DMS114 treated with DMSO at 0.1 percent for 48 hours (cell line): Measurements from ENCODE around the gene SMPD3.

Experiments
- DNase-seq: peaks from one replicate; lab custom pipeline; 2025; ENCODE audit not compliant: unreplicated experiment; lab: John Stamatoyannopoulos, UW

SMPD3 gene

DNA sequence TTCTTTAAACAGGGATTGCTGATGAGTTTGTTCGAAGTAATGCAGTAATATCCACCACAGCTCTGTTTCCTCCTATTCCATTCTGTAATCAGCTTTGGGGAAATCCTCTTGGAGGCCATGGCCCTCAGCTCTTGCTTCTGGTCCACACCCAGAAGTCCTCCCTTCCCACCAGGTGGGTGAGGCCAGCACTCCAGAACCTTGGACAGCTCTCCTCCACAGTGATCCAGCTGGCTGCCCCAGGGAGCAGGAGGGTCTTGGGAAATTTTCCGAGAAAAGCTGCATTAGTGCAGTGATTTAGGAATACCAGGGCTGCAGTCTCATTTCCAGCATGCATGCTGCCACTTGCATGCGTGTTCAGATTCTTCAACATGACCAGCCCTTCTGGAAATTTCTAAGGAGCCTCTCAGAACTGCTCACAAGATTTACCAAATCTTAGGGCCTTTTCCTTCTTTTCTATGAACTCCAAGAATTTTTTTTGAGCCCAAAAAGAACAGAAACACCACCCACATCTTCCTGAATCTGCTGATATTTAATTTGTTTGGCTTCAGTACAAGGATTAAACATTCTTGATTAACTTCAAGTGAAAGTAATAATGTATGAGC, 4.2 kb downstream of the SMPD3 start:
- no peak for DNase-seq

DNA sequence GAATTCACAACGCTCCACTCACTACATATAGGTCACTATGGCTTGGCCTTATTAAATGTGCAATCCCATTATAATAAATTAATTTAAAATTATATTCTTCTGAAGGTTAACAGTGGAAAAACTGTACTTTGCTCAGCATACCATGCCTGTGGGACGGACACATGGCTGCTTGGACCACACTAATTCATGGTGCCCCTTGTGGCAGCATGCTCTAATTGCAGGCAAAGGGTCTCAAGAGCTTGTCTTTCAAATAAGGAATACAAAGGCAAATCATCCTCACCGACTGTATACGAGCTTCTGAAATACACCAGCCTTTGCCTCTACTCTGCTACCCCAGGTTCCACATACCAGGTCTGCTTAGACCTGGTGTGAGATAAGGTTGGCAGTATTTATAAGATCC, 11.7 kb downstream of the SMPD3 start:
- no peak for DNase-seq

DNA sequence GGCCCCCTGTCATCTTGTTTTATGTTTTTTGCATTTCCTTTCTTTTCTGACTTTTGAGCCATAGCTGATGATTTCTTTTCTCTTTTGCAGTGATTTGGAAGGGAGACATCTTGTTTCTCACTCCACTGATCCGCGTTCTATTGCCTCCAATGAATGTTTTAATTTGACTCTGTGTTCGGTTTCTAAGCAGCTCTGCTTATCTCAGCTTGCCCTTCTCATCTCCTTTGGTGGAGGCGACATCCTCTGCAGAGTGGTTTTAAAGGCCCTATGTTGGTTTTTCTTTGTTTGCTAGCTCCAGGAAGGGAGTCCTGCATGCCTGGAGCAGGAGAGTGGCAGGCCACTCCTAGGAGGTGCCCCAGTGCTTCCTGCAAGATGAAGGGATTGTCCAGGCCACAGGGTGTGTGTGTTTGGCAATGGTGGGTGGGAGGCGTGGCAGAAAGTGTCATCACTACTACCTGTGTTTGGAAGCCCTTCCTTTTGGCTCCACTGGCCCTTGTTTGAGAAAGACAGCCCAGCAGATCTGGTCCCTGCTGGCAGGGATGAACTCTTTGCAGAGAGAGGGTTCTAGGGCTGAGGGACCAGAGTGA, 13.6 kb downstream of the SMPD3 start:
- DNase-seq: no peak

DNA sequence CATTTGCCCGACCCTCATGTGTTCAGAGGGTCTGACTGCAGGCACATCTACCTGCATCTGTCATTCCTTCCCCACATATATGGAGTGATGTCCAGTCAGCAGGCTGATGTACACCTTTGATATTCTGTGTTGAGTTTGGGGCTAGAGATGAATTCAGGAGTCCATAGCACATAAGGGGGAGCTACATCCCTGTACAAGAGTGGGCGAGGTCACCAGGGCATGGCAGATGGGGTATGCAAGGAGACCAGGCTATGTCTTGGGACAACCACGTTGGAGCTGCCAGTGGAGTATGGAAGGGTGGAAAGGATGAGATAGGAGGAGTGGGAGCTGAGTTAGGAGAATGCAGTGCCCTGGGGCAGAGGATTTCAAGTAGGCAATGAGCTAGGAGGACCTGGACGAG, 15.0 kb downstream of the SMPD3 start:
- DNase-seq: no peak

DNA sequence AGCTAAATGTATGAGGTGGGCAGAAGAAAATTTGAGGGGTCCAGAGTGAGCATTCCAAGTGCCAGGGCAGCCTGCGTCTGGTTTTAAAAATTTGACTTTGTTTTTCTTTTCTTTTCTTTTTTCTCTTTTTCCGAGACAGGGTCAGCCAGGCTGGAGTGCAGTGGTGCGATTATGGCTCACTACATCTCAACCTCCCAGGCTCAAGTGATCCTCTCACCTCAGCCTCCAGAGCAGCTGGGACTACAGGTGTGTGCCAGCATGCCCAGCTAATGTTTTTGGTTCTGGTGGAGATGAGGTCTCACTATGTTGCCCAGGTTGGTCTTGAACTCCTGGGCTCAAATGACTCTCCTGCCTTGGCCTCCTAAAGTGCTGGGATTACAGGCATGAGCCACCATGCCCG, 15.6 kb downstream of the SMPD3 start:
- DNase-seq: no peak

DNA sequence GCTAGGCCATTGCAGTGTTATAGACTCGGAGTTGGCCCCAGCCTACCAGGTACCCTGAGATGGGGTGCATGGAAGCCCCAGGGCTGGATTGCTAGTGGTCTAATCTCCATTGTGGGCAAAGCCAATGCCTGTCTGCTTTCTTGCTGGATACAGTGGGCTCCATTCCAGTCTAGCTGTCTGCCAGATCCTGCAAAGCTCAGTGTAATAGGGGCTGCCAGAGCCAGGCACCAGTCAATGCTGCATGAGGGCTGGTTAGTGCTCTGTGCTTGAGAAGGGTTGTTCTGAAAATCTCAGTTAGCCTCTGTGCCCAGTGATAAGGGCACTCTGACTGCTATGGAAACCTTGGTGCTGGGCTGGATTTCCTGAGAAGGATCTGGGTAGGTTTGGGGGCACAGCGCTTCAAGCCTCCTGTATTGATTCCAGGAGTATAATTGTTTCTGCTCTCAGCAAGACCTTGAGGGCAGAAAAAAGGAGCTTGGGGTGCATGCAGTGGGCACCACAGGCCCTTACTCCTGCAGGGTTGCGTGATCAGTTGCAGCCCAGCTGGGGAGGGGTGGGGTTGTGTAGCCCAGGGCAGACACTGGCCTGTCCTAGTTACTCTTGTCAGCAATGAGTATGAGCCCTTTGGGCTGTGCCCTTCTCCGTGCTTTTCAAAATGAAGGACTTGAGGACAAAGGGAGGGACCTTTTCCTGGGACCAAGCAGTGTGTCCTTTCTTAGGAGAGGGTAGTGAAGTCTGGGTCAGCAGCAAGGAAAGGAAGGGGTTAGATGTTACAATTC, 19.0 kb downstream of the SMPD3 start:
- DNase-seq: no peak

DNA sequence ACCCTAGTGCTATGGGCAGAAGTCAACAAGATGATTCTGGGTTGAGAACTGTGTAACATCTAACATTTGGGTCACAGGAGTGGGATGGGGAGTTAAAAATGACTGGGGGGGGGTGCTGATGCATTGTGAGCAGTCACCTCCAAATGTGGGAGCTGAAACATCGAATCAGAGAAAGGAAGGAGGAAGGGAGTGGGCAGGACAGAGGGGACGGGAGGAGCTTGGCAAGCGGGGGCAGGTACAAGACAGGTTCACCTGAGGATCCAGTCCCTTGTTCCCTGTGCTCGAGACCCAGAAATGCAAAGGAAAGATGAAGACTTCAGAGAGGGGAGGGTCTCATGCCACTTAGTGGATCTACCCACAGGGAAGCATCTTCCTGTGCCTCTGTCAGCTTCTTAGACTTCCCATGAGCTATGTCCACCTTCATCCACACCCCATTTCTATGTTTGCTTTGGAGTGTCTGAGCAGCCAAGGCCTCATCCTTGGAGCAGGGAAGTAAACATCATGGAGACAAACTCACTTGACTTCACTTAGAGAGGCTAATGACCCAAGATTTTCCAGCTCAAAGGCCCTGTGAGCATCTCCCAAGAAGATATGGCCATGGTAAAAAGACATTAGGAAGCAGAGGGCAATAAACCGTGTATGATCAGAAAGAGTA, 20.5 kb downstream of the SMPD3 start:
- no peak for DNase-seq

DNA sequence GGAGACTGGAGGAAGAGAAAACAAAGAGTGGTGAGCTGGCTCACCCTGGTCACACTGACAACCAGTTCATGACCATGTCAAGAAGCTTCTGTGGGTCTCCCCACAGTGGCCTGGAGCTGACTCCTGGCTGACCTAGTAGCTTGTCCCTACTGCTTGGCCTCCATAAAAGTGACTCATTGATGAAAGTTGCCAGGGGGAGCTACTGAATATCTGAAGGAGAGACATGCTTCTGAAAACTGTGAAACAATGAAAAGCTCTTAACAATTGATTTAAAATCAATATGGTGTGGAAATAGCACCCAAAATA, 22.0 kb downstream of the SMPD3 start:
- no peak for DNase-seq

DNA sequence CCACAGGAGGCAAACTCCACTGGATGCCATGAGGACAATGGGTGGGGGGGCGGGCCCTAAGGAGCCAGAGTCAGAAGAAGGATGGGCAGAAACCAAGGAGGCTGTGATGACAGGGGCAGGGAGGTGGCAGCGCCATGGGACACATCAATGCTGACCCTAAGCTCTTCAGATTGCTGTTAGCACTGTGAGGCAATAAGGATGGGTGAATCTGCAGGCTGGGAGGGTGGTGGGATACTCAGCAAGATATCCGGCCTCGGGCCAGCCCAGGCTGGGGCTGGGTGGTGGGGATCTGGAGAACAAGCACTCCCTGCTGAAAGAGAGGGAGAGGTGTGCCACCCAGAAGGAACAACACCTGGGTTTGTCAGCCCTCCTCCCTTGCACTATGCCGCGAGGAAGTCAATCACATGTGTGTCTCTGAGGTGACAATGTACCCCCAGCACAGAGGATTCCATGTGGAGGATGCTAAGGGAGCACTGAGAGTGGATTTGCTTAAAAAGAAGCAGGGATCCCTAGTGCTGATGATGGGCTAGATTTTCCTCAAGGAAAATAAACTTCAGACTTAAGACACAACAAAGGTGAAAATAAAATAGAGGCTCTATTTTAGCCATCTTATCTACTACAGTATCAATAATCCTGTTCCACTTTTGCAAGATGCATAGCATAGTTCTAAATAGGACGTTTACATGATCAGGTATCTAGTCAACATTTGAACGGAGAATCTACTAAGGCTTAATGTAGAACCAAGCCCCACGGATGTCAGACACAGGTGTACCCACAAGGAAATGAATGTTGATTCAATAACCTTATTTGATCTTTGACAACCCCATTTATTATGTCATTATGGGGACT, 22.6 kb downstream of the SMPD3 start:
- no peak for DNase-seq

DNA sequence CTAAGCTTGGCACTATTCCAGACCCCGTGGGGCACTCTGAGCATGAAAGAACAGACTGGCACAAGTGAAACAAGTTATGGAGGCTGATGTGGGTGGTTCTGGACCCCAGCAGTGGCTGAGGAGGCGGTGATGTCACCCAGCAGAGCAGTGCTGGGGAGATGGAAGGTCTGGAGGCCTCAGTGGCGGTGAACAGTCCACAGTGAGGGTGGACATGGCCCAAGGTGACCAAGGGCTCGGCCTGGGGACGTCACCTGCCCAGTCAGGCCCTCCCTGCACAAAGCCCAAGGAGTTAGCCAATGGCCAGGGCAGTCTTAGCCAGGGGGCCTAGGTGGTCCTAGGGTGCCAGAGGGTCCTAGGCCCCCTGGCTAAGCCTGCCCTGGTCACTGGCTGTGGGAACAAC, 24.5 kb downstream of the SMPD3 start:
- no peak for DNase-seq

DNA sequence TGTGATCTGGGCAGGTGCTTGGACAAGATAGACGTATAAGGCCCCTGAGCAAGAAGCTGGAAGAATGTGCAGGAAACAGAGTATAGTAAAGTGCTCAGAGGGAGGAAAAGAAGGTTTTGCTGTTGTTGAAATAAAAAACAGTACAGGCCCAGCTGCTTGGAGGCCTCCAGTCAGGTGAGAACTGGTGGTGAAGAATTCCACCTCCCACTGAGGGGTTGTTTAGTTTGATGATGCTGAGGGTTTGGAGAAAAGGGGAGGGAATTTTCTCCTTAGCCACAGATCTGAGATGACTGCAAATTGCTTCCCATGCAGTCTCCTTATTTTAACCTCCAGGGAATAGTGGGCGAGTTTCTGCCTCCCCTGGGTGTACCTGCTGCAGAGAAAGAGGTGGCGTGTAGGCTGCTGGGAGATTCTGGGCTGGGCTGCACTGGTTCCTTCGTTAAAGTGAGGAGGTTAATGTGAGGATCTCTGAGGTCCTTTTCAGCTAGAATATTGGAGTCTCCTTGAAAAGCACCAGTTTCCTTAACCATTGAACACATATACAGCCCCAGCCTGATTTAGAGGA, 25.8 kb downstream of the SMPD3 start:
- DNase-seq: no peak

DNA sequence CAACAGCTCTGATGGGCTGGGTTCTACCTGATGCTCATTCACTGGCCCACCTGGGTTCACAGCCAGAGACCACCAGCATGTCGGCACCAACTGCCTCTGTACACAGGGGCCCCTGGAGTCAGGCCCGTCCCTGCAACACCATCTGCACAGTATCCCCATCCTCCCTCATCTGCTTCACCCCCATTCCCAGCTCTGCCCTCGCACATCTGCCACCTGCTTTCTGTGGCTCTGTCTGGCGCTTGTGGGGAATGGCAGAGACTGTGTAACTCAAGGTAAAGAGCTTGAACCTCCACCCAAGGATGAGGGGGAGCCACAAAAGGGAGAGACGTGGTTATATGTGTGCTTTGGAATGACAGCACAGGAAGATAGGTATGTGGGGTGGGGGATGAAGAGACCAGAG, 27.2 kb downstream of the SMPD3 start:
- DNase-seq: no peak

DNA sequence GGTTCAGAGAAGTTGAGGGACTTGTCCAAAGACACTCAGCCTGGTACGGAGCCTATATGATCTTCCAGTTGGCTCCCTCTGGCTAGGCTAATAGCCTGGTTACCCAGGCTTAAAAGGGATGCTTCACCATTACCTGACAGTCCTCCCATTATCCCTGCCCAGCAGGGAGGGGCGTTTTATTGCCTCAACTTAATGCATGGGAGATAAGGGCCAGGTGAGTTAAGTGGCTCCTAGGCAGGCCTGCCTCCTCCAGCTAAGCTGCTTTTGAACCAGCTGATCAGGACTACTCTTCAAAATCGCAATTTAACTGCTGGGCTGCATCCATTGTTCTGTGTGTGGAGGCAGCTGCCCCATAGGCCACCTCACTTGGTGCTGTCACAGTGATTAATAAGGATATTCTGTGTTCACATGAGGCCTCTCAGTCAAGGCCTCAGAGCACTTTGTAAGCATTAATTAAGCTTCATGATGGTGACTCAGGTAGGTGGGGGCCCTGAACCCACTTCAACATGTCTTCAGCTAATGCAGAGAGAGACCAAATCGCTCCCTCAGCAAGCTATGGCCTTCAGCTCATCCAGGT, 27.9 kb downstream of the SMPD3 start:
- DNase-seq: no peak

DNA sequence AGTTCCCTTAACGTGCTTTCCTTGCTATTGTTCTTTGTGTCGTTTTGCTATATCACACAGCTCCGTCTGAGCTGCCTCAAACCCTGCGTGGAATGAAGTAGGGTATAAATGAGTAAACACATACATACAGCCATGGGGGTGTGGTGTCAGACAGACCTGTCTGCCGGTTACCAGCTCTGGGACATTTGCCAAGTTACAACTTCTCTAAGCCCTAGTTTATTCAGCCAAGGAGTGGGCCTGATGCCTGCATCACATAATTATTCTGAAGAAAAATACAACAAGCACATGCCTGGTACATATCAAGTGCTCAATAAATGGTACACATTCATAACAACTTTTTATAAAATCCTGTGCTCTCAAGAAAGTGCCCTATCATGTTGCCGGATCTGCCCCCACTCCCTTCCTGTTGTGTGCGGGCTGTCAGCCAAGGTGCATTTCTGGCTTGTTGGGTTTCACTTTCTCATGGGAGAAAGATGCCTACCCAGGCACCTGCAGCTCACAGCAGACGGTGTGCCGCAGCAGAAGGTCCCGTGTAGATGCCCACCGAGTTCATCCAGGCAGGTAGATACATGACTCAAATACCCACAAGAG, 30.5 kb downstream of the SMPD3 start:
- no peak for DNase-seq

DNA sequence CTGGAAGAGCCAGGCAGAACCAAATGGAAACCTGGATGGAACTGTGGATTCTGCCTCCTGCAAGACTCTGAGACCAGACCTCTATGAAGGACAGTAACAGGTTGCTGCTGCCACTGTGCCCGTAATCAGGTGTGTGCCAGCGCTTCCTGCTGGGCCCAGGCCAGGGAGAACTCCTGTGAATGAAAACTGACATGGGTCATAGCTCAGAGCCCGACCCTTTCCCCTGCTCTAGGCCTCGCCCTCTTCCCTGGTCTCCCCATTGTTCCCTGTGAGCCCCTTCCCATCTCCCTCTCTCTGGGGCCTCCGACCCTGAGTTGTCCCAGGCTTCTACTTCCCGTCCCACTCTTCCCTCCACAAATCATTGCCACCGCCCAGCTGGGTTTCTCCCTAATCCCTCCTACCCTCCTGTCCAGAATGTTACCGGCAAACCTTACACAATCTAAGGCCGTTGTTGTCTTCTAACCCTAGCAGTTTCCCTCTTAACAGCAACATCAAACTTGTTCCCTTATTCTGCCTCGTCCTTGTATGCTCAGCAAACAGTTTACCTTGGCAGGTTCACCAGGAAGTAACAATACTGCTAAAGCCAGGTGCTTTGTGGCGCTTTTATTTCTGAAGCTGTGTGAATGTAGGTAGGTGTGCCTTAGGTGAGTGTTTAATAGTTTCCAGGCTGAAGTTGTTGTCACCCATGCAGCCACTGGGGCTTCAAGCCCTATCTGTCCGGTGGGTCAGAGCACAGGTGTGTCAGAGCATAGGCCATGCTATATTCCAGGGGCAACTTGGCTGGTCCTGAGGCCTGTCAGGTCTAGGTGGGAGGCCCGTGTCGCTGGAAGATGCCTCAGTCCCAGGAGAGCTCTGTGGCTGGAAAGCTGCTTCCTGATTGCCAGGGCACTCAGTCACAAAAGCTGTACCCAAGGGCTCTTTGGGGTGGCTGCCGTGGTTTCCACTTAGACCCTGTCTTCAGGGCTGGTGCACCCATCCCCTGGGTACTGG, 32.0 kb downstream of the SMPD3 start:
- no peak for DNase-seq

DNA sequence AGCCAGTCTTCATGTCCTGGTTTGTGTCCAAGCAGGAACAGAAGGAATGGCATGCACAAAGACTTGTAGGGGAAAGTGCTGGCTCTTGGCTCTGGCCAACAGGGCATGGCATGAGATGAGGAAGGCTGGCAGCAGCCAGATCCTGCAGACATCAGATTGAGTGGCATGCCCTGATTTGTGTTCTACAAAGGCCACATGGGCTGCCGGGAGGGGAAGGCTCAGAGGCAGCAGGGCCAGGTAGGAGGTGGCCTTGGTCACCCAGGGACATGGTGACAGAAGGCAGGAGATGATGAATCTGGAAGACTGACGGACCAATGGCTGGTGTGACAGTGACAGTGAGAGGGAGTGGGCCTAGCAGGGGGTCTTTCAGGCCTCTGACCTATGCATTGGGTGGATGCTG, 33.7 kb downstream of the SMPD3 start:
- DNase-seq: no peak

DNA sequence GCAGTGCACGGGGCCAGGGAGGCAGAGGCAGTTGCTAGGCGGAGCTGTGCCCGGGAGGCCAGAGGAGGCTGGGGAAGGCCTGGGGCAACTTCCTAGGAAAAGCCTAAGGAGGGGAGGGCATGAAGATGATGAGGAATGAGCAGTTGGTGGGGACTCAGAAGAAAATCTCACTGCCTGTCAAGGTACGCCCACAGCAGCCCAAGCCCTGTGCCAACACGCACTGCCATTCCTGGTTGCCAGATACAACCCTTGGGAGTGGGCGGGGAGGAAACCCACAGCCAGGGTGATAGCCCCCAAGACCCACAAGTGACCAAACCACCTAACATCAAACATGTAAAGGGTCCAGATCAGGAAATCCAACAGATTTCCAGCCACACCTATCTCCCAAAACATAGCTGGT, 36.2 kb downstream of the SMPD3 start:
- no peak for DNase-seq

DNA sequence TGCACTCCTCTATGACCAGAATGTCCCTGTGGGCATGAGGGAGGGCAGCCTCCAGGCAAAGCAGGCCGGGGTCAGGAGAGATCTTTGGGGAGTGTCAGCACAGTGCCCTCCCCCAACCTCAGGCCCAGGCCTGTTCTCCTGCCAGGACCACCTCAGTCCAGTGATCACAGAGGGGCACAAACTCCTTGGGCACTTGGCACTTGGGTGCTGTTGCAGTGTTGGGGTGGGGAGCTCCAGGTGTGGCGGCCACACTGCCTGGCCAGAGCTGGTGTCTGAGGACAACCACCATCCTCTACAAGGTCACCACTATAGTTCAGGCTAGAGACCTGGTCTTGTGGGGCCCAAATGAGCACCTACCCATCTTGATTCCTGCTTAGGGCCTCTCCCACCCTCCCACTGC, 37.2 kb downstream of the SMPD3 start:
- DNase-seq: no peak

DNA sequence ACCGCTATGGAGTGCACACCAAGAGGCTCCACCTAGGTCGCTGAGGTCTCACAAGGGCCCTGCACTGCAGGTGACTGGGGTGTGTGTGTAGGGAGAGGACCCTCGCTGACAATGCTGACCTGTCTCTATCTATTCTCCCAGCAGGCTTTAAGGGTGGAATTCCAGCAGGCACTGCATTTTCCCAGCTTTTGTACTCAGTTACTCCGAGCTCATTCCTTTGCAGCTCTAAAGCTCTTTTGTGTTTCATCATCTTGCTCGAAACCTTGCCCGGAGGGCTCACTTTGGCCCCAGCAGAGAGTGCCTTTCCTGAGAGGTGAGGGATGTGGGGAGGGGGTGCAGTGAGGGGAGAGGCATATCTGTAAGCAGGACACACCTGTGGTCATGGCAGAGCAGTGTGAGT, 39.3 kb downstream of the SMPD3 start:
- no peak for DNase-seq
